Measurements from ENCODE around the gene KATNAL1. TPM values are rescaled to one million over a fixed set of nuclear protein-coding genes. Genes with fewer than 3 reads are reported as not detected.

KATNAL1 gene
- total and polyA plus RNA-seq, 5 donors from 2014 or later, result 5.1 to 29.2 (median 6.3) TPM

DNA sequence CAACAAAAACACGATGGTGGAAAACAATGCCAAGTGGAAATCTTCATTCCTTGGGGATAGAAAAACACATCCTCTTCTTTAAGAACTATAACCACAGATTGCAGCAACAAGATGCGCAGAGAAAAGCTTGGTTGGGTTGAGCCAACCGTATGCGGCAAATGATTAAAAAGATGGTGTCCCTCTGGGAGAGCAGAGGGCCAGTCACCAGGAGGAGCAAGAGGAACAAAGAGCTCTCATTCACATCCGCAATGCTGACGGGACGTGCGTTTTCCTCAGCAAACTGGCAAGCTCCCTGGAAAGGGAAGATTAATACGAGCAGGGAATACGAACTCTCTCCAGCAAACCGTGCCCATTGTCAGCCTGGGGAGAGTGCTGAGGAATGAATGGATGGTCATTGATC, 141.6 kb downstream of the KATNAL1 start:
- ATAC-seq (ENCODE audit: low read depth in 2 of 2) (no peak), DNase-seq (no peak)
- no peaks in the 10 kb centered on the region for H3K27me3 ChIP-seq (ENCODE audit: control insufficient read depth, insufficient read depth, low read length)
- Mint-ChIP-seq H3K27me3 (no peaks in the 10 kb centered on the region), H3K36me3 (peaks cover 4% of the 10 kb centered on the region), H3K4me3 (no peak overlapping the region), H3K4me1 (peaks cover 0 to 12% (median 8%) of the 10 kb centered on the region in 4 donors), H3K27ac (no peak overlapping the region), H3K9me3 (peaks cover 0 to 2% (median 0%) of the 10 kb centered on the region in 7 donors)
- H3K36me3 ChIP-seq (ENCODE audit: control insufficient read depth, insufficient read depth, low read length), result no peaks in the 10 kb centered on the region
- H3K9me3 ChIP-seq (ENCODE audit: control insufficient read depth in 2 of 2, low read length in 2 of 2), result no peaks in the 10 kb centered on the region
- H3K27ac ChIP-seq (ENCODE audit: insufficient read depth, low read length, poor library complexity, severe bottlenecking), result no peak overlapping the region
- no peak overlapping the region for H3K4me3 ChIP-seq (ENCODE audit: low read depth, low read length)
- H3K4me1 ChIP-seq (ENCODE audit: control insufficient read depth, insufficient read depth, low read length, poor library complexity, severe bottlenecking), result no peaks in the 10 kb centered on the region

- ATAC-seq (ENCODE audit: low read depth in 2 of 2) (no peak), DNase-seq (no peak)
- H3K9me3 Mint-ChIP-seq, result peaks cover 0 to 2% (median 0%) of the 10 kb centered on the region in 7 donors
- Histone ChIP-seq H3K4me3 (ENCODE audit: low read depth, low read length) (no peak overlapping the region), H3K36me3 (ENCODE audit: control insufficient read depth, insufficient read depth, low read length) (no peaks in the 10 kb centered on the region), H3K27me3 (ENCODE audit: control insufficient read depth, insufficient read depth, low read length) (no peaks in the 10 kb centered on the region), H3K27ac (ENCODE audit: insufficient read depth, low read length, poor library complexity, severe bottlenecking) (no peak overlapping the region), H3K4me1 (ENCODE audit: control insufficient read depth, insufficient read depth, low read length, poor library complexity, severe bottlenecking) (no peaks in the 10 kb centered on the region), H3K9me3 (ENCODE audit: control insufficient read depth in 2 of 2, low read length in 2 of 2) (no peaks in the 10 kb centered on the region)
- H3K4me3 Mint-ChIP-seq, result no peak overlapping the region
- no peaks in the 10 kb centered on the region for H3K27me3 Mint-ChIP-seq
- peaks cover 0 to 13% (median 7%) of the 10 kb centered on the region in 4 donors for H3K4me1 Mint-ChIP-seq
- H3K36me3 Mint-ChIP-seq, result peaks cover 4% of the 10 kb centered on the region
- H3K27ac Mint-ChIP-seq, result peak overlapping the region in 1 of 3 donors; percentile 26
These were observed 142.3 kb downstream of the KATNAL1 start for GRCh38 chr13:30165071-30165470.

- H3K9me3 Mint-ChIP-seq, result peaks cover 0 to 2% (median 0%) of the 10 kb centered on the region in 7 donors
- no peaks in the 10 kb centered on the region for H3K36me3 ChIP-seq (ENCODE audit: control insufficient read depth, insufficient read depth, low read length)
- no peak overlapping the region for H3K4me3 ChIP-seq (ENCODE audit: low read depth, low read length)
- H3K4me3 Mint-ChIP-seq, result no peak overlapping the region
- no peaks in the 10 kb centered on the region for H3K9me3 ChIP-seq (ENCODE audit: control insufficient read depth in 2 of 2, low read length in 2 of 2)
- H3K27me3 ChIP-seq (ENCODE audit: control insufficient read depth, insufficient read depth, low read length), result no peaks in the 10 kb centered on the region
- H3K27me3 Mint-ChIP-seq, result no peaks in the 10 kb centered on the region
- no peak overlapping the region for H3K27ac ChIP-seq (ENCODE audit: insufficient read depth, low read length, poor library complexity, severe bottlenecking)
- H3K4me1 ChIP-seq (ENCODE audit: control insufficient read depth, insufficient read depth, low read length, poor library complexity, severe bottlenecking), result no peaks in the 10 kb centered on the region
- peaks cover 4% of the 10 kb centered on the region for H3K36me3 Mint-ChIP-seq
- H3K27ac Mint-ChIP-seq, result peak overlapping the region in 1 of 3 donors; percentile 55
- peaks cover 0 to 13% (median 5%) of the 10 kb centered on the region in 4 donors for H3K4me1 Mint-ChIP-seq
- DNase-seq (no peak), ATAC-seq (ENCODE audit: low read depth in 2 of 2) (no peak)
These were observed 143.2 kb downstream of the KATNAL1 start for GRCh38 chr13:30164146-30164545.

DNA sequence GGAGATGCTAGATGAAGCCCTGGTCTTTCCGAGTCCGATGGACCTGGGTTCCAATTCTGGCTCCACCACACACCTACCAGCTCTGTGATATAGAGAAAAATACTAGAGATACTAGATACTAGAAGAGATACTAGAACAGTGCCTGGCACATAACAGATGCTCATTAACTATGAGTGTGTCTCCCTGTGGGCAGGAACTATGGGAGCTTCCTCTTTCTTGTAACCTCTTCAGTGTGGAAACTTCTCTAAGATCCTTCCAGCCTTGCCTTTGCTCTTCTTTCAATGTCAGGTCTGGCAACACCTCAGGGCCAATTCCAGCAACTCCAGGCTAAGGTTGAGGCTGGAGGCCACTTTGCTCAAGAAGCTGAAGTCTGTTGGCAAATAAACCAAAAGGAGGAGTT, 143.9 kb downstream of the KATNAL1 start:
- ATAC-seq (ENCODE audit: low read depth in 2 of 2), result no peak
- H3K27ac Mint-ChIP-seq, result no peak overlapping the region

DNA sequence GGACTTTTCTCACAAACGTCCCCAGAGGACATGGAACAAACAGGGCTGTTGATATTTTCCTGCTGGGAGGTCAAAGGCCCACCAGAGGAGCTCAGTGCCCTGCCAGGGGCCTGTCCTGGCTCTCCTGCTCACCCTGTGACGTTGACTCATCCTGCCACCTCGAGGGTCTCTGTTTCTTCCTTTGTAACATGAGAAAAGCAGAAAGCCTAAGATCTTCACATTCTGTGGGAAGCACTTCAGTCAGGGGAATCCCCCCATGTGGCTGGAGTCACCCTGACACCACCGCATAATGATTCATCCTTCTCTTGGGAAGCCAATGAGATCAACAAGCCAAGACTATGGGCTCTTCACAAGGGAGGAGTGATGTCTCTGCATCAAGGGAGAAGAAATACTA, 147.9 kb downstream of the KATNAL1 start:
- Mint-ChIP-seq H3K27me3 (no peaks in the 10 kb centered on the region), H3K9me3 (peaks cover 0 to 2% (median 0%) of the 10 kb centered on the region in 7 donors), H3K4me1 (peaks cover 0 to 36% (median 21%) of the 10 kb centered on the region in 4 donors), H3K4me3 (no peak overlapping the region), H3K36me3 (peaks cover 4% of the 10 kb centered on the region), H3K27ac (peak overlapping the region in 1 of 3 donors; percentile 83)
- DNase-seq (no peak), ATAC-seq (ENCODE audit: low read depth in 2 of 2) (no peak)
- H3K36me3 ChIP-seq (ENCODE audit: control insufficient read depth, insufficient read depth, low read length), result no peaks in the 10 kb centered on the region
- H3K27me3 ChIP-seq (ENCODE audit: control insufficient read depth, insufficient read depth, low read length), result no peaks in the 10 kb centered on the region
- peaks cover 8% of the 10 kb centered on the region for H3K4me1 ChIP-seq (ENCODE audit: control insufficient read depth, insufficient read depth, low read length, poor library complexity, severe bottlenecking)
- no peak overlapping the region for H3K4me3 ChIP-seq (ENCODE audit: low read depth, low read length)
- H3K27ac ChIP-seq (ENCODE audit: insufficient read depth, low read length, poor library complexity, severe bottlenecking), result no peak overlapping the region
- H3K9me3 ChIP-seq (ENCODE audit: control insufficient read depth in 2 of 2, low read length in 2 of 2), result no peaks in the 10 kb centered on the region

More for the DNA sequence above, 143.9 kb downstream of the KATNAL1 start:
- H3K4me1 ChIP-seq (ENCODE audit: control insufficient read depth, insufficient read depth, low read length, poor library complexity, severe bottlenecking), result peaks cover 4% of the 10 kb centered on the region
- DNase-seq, result no peak
- Mint-ChIP-seq H3K9me3 (peaks cover 0 to 2% (median 0%) of the 10 kb centered on the region in 7 donors), H3K4me1 (peaks cover 0 to 13% (median 11%) of the 10 kb centered on the region in 4 donors), H3K27me3 (no peaks in the 10 kb centered on the region), H3K36me3 (peaks cover 4% of the 10 kb centered on the region), H3K4me3 (no peak overlapping the region)
- H3K36me3 ChIP-seq (ENCODE audit: control insufficient read depth, insufficient read depth, low read length), result no peaks in the 10 kb centered on the region
- no peaks in the 10 kb centered on the region for H3K9me3 ChIP-seq (ENCODE audit: control insufficient read depth in 2 of 2, low read length in 2 of 2)
- no peaks in the 10 kb centered on the region for H3K27me3 ChIP-seq (ENCODE audit: control insufficient read depth, insufficient read depth, low read length)
- H3K27ac ChIP-seq (ENCODE audit: insufficient read depth, low read length, poor library complexity, severe bottlenecking), result no peak overlapping the region
- no peak overlapping the region for H3K4me3 ChIP-seq (ENCODE audit: low read depth, low read length)

GRCh38 chr13:30158774-30159445, 148.4 kb downstream of the KATNAL1 start:
- Mint-ChIP-seq H3K9me3 (peaks cover 0 to 2% (median 0%) of the 10 kb centered on the region in 7 donors), H3K27me3 (no peaks in the 10 kb centered on the region), H3K27ac (peak overlapping the region in 2 of 3 donors; percentile 83 to 94), H3K36me3 (peaks cover 4% of the 10 kb centered on the region), H3K4me1 (peaks cover 0 to 39% (median 21%) of the 10 kb centered on the region in 4 donors), H3K4me3 (peak overlapping the region in 1 of 4 donors; percentile 64)
- Histone ChIP-seq H3K4me3 (ENCODE audit: low read depth, low read length) (no peak overlapping the region), H3K4me1 (ENCODE audit: control insufficient read depth, insufficient read depth, low read length, poor library complexity, severe bottlenecking) (peaks cover 8% of the 10 kb centered on the region), H3K27me3 (ENCODE audit: control insufficient read depth, insufficient read depth, low read length) (no peaks in the 10 kb centered on the region), H3K27ac (ENCODE audit: insufficient read depth, low read length, poor library complexity, severe bottlenecking) (no peak overlapping the region), H3K9me3 (ENCODE audit: control insufficient read depth in 2 of 2, low read length in 2 of 2) (no peaks in the 10 kb centered on the region), H3K36me3 (ENCODE audit: control insufficient read depth, insufficient read depth, low read length) (no peaks in the 10 kb centered on the region)
- DNase-seq (peak in 2 of 3 donors; percentile 38 to 46), ATAC-seq (ENCODE audit: low read depth in 2 of 2) (no peak)

GRCh38 chr13:30157616-30157993, 149.7 kb downstream of the KATNAL1 start:
- Histone ChIP-seq H3K4me3 (ENCODE audit: low read depth, low read length) (no peak overlapping the region), H3K4me1 (ENCODE audit: control insufficient read depth, insufficient read depth, low read length, poor library complexity, severe bottlenecking) (peaks cover 8% of the 10 kb centered on the region), H3K36me3 (ENCODE audit: control insufficient read depth, insufficient read depth, low read length) (no peaks in the 10 kb centered on the region), H3K9me3 (ENCODE audit: control insufficient read depth in 2 of 2, low read length in 2 of 2) (no peaks in the 10 kb centered on the region), H3K27me3 (ENCODE audit: control insufficient read depth, insufficient read depth, low read length) (no peaks in the 10 kb centered on the region), H3K27ac (ENCODE audit: insufficient read depth, low read length, poor library complexity, severe bottlenecking) (no peak overlapping the region)
- H3K27me3 Mint-ChIP-seq, result no peaks in the 10 kb centered on the region
- peaks cover 2% of the 10 kb centered on the region for H3K36me3 Mint-ChIP-seq
- peaks cover 0 to 43% (median 25%) of the 10 kb centered on the region in 4 donors for H3K4me1 Mint-ChIP-seq
- H3K4me3 Mint-ChIP-seq, result no peak overlapping the region
- no peak for ATAC-seq (ENCODE audit: low read depth in 2 of 2)
- peaks cover 0 to under 1% (median 0%) of the 10 kb centered on the region in 7 donors for H3K9me3 Mint-ChIP-seq
- peak overlapping the region in 2 of 3 donors; percentile 2 to 54 for H3K27ac Mint-ChIP-seq
- DNase-seq, result no peak
